ENCODE results near the gene JDP2. TPM values are rescaled to one million over a fixed set of nuclear protein-coding genes. Genes with fewer than 3 reads are reported as not detected.

JDP2 gene
- total and polyA plus RNA-seq, 4 donors: 13.8 to 30.4 (median 24.0) TPM

- no peak for DNase-seq (ENCODE audit: low read depth in 4 of 6, low spot score in 6 of 6)
- no CpG with 5 or more reads among the region's 3 CpGs for WGBS (ENCODE audit: insufficient coverage)
- Histone ChIP-seq H3K27me3 (ENCODE audit: control insufficient read depth, insufficient read depth, low read length) (no peaks in the 10 kb centered on the region), H3K27ac (ENCODE audit: low read depth, low read length) (no peak overlapping the region), H3K9me3 (ENCODE audit: control insufficient read depth, insufficient read depth, low read length) (no peaks in the 10 kb centered on the region), H3K36me3 (ENCODE audit: control insufficient read depth, insufficient read depth, low read length) (peaks cover 38% of the 10 kb centered on the region), H3K4me3 (ENCODE audit: low read depth, low read length) (no peak overlapping the region), H3K4me1 (ENCODE audit: control insufficient read depth, insufficient read depth, low read length) (peaks cover 51% of the 10 kb centered on the region)
These were observed 30.5 kb downstream of the JDP2 start for GRCh38 chr14:75458305-75458704.

GRCh38 chr14:75459099-75459741 is 31.4 kb downstream of the JDP2 start:
- H3K4me3 ChIP-seq (ENCODE audit: low read depth, low read length): no peak overlapping the region
- no peak for DNase-seq (ENCODE audit: low read depth in 4 of 6, low spot score in 6 of 6)
- H3K9me3 ChIP-seq (ENCODE audit: control insufficient read depth, insufficient read depth, low read length): no peaks in the 10 kb centered on the region
- no peak overlapping the region for H3K27ac ChIP-seq (ENCODE audit: low read depth, low read length)
- H3K36me3 ChIP-seq (ENCODE audit: control insufficient read depth, insufficient read depth, low read length): peaks cover 41% of the 10 kb centered on the region
- 77% methylated on average over 8 of the region's 12 CpGs for WGBS (ENCODE audit: insufficient coverage)
- peaks cover 44% of the 10 kb centered on the region for H3K4me1 ChIP-seq (ENCODE audit: control insufficient read depth, insufficient read depth, low read length)
- H3K27me3 ChIP-seq (ENCODE audit: control insufficient read depth, insufficient read depth, low read length): no peaks in the 10 kb centered on the region

GRCh38 chr14:75459791-75460190 is 32.0 kb downstream of the JDP2 start:
- no peak overlapping the region for H3K4me3 ChIP-seq (ENCODE audit: low read depth, low read length)
- H3K36me3 ChIP-seq (ENCODE audit: control insufficient read depth, insufficient read depth, low read length): peaks cover 44% of the 10 kb centered on the region
- WGBS (ENCODE audit: insufficient coverage): no CpG with 5 or more reads among the region's 1 CpG
- H3K4me1 ChIP-seq (ENCODE audit: control insufficient read depth, insufficient read depth, low read length): peaks cover 38% of the 10 kb centered on the region
- H3K9me3 ChIP-seq (ENCODE audit: control insufficient read depth, insufficient read depth, low read length): no peaks in the 10 kb centered on the region
- H3K27me3 ChIP-seq (ENCODE audit: control insufficient read depth, insufficient read depth, low read length): no peaks in the 10 kb centered on the region
- no peak for DNase-seq (ENCODE audit: low read depth in 4 of 6, low spot score in 6 of 6)
- H3K27ac ChIP-seq (ENCODE audit: low read depth, low read length): no peak overlapping the region

- WGBS (ENCODE audit: insufficient coverage): 87% methylated on average over 6 of the region's 6 CpGs
- H3K36me3 ChIP-seq (ENCODE audit: control insufficient read depth, insufficient read depth, low read length): peaks cover 47% of the 10 kb centered on the region
- H3K4me3 ChIP-seq (ENCODE audit: low read depth, low read length): no peak overlapping the region
- DNase-seq (ENCODE audit: low read depth in 4 of 6, low spot score in 6 of 6): no peak
- peaks cover 32% of the 10 kb centered on the region for H3K4me1 ChIP-seq (ENCODE audit: control insufficient read depth, insufficient read depth, low read length)
- H3K9me3 ChIP-seq (ENCODE audit: control insufficient read depth, insufficient read depth, low read length): no peaks in the 10 kb centered on the region
- H3K27me3 ChIP-seq (ENCODE audit: control insufficient read depth, insufficient read depth, low read length): no peaks in the 10 kb centered on the region
- no peak overlapping the region for H3K27ac ChIP-seq (ENCODE audit: low read depth, low read length)
These were observed 32.6 kb downstream of the JDP2 start for GRCh38 chr14:75460394-75460793.

- no peak overlapping the region for H3K4me3 ChIP-seq (ENCODE audit: low read depth, low read length)
- H3K9me3 ChIP-seq (ENCODE audit: control insufficient read depth, insufficient read depth, low read length): no peaks in the 10 kb centered on the region
- H3K4me1 ChIP-seq (ENCODE audit: control insufficient read depth, insufficient read depth, low read length): peaks cover 24% of the 10 kb centered on the region
- no peaks in the 10 kb centered on the region for H3K27me3 ChIP-seq (ENCODE audit: control insufficient read depth, insufficient read depth, low read length)
- 97% methylated on average over 12 of the region's 12 CpGs for WGBS (ENCODE audit: insufficient coverage)
- DNase-seq (ENCODE audit: low read depth in 4 of 6, low spot score in 6 of 6): no peak
- peaks cover 48% of the 10 kb centered on the region for H3K36me3 ChIP-seq (ENCODE audit: control insufficient read depth, insufficient read depth, low read length)
- no peak overlapping the region for H3K27ac ChIP-seq (ENCODE audit: low read depth, low read length)
These were observed 33.5 kb downstream of the JDP2 start for GRCh38 chr14:75461303-75461702.

DNA sequence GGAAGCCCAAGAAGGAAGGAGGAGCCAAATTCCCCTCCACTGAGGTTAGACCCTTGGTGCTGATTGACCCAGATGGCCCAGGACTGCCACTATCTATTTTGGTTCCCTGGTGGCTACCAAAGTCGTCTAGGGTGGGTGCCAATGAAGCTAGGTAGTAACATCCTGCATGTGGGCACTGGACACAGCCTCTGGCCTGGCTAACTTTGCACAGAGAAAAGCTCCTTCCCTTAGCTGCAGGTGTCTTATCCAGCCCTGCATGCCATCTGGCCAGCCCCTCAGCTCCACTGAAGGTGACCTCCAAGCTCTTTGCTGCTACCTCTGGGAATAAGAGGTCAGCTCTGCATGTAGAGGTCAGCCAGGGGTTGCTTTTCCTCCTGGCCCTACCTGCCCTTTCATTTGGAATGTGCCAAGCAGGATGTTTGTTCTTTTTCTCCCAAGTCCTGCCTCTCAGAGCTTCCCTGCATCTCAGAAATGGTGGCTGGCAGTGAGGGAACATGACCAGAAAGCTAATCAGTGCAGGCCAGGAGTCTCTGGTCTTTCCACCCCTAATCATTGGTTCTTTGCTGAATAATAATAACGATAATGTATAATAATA is 34.0 kb downstream of the JDP2 start:
- Histone ChIP-seq H3K4me3 (ENCODE audit: low read depth, low read length) (no peak overlapping the region), H3K9me3 (ENCODE audit: control insufficient read depth, insufficient read depth, low read length) (no peaks in the 10 kb centered on the region), H3K27ac (ENCODE audit: low read depth, low read length) (no peak overlapping the region), H3K36me3 (ENCODE audit: control insufficient read depth, insufficient read depth, low read length) (peaks cover 42% of the 10 kb centered on the region), H3K27me3 (ENCODE audit: control insufficient read depth, insufficient read depth, low read length) (no peaks in the 10 kb centered on the region), H3K4me1 (ENCODE audit: control insufficient read depth, insufficient read depth, low read length) (peaks cover 19% of the 10 kb centered on the region)
- no peak for DNase-seq (ENCODE audit: low read depth in 4 of 6, low spot score in 6 of 6)
- 100% methylated on average over 1 of the region's 2 CpGs for WGBS (ENCODE audit: insufficient coverage)

DNA sequence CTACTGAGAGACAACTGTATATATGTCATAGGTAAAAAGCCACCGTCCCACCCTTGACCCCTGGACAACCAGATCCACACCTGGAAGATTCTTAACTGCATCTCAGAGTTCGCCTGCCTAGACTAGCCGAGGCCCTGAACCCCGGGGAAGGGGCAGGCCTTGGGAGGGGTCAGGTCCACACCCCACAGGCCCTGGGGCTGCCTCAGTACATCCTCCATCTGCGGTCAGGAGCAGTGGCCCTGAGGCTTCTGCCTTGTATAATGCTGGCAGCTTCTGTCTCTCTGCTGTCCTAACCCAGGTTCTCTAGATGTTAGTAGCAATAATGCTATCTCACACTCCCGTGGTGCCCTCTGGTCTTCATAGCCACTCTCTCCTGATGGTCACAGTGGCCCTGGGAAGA is 36.8 kb downstream of the JDP2 start:
- Histone ChIP-seq H3K9me3 (ENCODE audit: control insufficient read depth, insufficient read depth, low read length) (no peaks in the 10 kb centered on the region), H3K36me3 (ENCODE audit: control insufficient read depth, insufficient read depth, low read length) (peaks cover 44% of the 10 kb centered on the region), H3K4me3 (ENCODE audit: low read depth, low read length) (no peak overlapping the region), H3K4me1 (ENCODE audit: control insufficient read depth, insufficient read depth, low read length) (peaks cover under 1% of the 10 kb centered on the region), H3K27me3 (ENCODE audit: control insufficient read depth, insufficient read depth, low read length) (no peaks in the 10 kb centered on the region), H3K27ac (ENCODE audit: low read depth, low read length) (no peak overlapping the region)
- no peak for DNase-seq (ENCODE audit: low read depth in 4 of 6, low spot score in 6 of 6)
- WGBS (ENCODE audit: insufficient coverage): 96% methylated on average over 5 of the region's 6 CpGs

DNA sequence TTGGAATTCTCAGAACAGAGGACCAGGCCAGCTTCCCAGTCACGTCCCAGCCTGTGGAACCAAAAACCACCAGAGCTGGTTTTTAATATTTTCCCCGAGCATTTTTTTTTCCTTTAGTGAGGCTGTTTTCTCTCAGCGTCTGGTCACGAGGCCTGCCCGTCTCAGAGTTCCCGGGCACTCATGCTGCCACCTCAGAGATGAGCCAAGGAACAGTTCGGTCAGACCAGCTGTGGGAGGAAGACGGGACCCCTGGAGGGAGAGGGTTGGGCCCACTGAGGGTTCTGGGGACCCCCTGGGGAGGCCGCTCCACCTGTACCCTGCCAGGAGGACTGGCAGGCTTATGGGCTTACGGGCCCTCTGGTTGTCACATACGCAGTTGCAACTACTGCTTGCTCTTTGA is 39.9 kb downstream of the JDP2 start:
- Histone ChIP-seq H3K4me1 (ENCODE audit: control insufficient read depth, insufficient read depth, low read length) (no peaks in the 10 kb centered on the region), H3K9me3 (ENCODE audit: control insufficient read depth, insufficient read depth, low read length) (no peaks in the 10 kb centered on the region), H3K27ac (ENCODE audit: low read depth, low read length) (no peak overlapping the region), H3K27me3 (ENCODE audit: control insufficient read depth, insufficient read depth, low read length) (no peaks in the 10 kb centered on the region), H3K4me3 (ENCODE audit: low read depth, low read length) (no peak overlapping the region), H3K36me3 (ENCODE audit: control insufficient read depth, insufficient read depth, low read length) (peaks cover 53% of the 10 kb centered on the region)
- WGBS (ENCODE audit: insufficient coverage): 97% methylated on average over 11 of the region's 11 CpGs
- DNase-seq (ENCODE audit: low read depth in 4 of 6, low spot score in 6 of 6): no peak

DNA sequence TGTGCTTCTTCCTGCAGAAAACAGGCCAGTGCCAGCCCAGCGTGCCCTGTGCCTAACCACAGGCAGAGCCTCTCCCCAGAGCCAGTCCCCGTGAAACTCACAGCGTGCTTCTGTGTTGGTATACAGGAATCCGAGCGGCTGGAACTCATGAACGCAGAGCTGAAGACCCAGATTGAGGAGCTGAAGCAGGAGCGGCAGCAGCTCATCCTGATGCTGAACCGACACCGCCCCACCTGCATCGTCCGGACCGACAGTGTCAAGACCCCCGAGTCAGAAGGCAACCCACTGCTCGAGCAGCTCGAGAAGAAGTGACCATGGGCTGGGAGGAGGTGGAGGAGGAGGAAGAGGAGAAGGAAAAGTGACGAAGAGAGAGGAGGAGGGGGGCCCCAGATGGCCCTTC is 41.3 kb downstream of the JDP2 start:
- H3K4me1 ChIP-seq (ENCODE audit: control insufficient read depth, insufficient read depth, low read length): no peaks in the 10 kb centered on the region
- H3K4me3 ChIP-seq (ENCODE audit: low read depth, low read length): no peak overlapping the region
- no peak for DNase-seq (ENCODE audit: low read depth in 4 of 6, low spot score in 6 of 6)
- peaks cover 44% of the 10 kb centered on the region for H3K36me3 ChIP-seq (ENCODE audit: control insufficient read depth, insufficient read depth, low read length)
- H3K27ac ChIP-seq (ENCODE audit: low read depth, low read length): no peak overlapping the region
- no peaks in the 10 kb centered on the region for H3K9me3 ChIP-seq (ENCODE audit: control insufficient read depth, insufficient read depth, low read length)
- 90% methylated on average over 15 of the region's 16 CpGs for WGBS (ENCODE audit: insufficient coverage)
- no peaks in the 10 kb centered on the region for H3K27me3 ChIP-seq (ENCODE audit: control insufficient read depth, insufficient read depth, low read length)

- Histone ChIP-seq H3K27ac (ENCODE audit: low read depth, low read length) (no peak overlapping the region), H3K36me3 (ENCODE audit: control insufficient read depth, insufficient read depth, low read length) (peaks cover 42% of the 10 kb centered on the region), H3K4me1 (ENCODE audit: control insufficient read depth, insufficient read depth, low read length) (no peaks in the 10 kb centered on the region), H3K9me3 (ENCODE audit: control insufficient read depth, insufficient read depth, low read length) (no peaks in the 10 kb centered on the region), H3K4me3 (ENCODE audit: low read depth, low read length) (no peak overlapping the region), H3K27me3 (ENCODE audit: control insufficient read depth, insufficient read depth, low read length) (no peaks in the 10 kb centered on the region)
- 90% methylated on average over 21 of the region's 25 CpGs for WGBS (ENCODE audit: insufficient coverage)
- no peak for DNase-seq (ENCODE audit: low read depth in 4 of 6, low spot score in 6 of 6)
These were observed 41.9 kb downstream of the JDP2 start for GRCh38 chr14:75469606-75470237.

Measured in spinal cord (tissue), 10 donors.